Endothelial cell (in vitro differentiated cells): ENCODE results near the gene HTT. TPM values are rescaled to one million over a fixed set of nuclear protein-coding genes. Genes with fewer than 3 reads are reported as not detected.

Experiments used
- DNase-seq: peaks from one replicate; pipeline ENCODE4 v3.0.0; 2021; ENCODE audit warnings: low spot score
- H3K27ac Mint-ChIP-seq: one replicate; pipeline ENCODE4 v1.8.0; 2021; ENCODE audit warnings: mixed read lengths, inconsistent platforms; ENCODE audit not compliant: unreplicated experiment
- H3K27me3 Mint-ChIP-seq: one replicate; pipeline ENCODE4 v1.8.0; 2021; ENCODE audit warnings: mild to moderate bottlenecking, moderate library complexity, mixed read lengths, inconsistent platforms; ENCODE audit not compliant: unreplicated experiment
- H3K36me3 Mint-ChIP-seq: one replicate; pipeline ENCODE4 v1.8.0; 2021; ENCODE audit warnings: mild to moderate bottlenecking, low read depth, mixed read lengths, inconsistent platforms; ENCODE audit not compliant: unreplicated experiment
- H3K4me1 Mint-ChIP-seq: one replicate; pipeline ENCODE4 v1.8.0; 2021; ENCODE audit warnings: mild to moderate bottlenecking, mixed read lengths, inconsistent platforms; ENCODE audit not compliant: unreplicated experiment
- H3K4me3 Mint-ChIP-seq: one replicate; pipeline ENCODE4 v1.8.0; 2021; ENCODE audit warnings: mild to moderate bottlenecking, mixed read lengths, inconsistent platforms; ENCODE audit not compliant: unreplicated experiment
- H3K9me3 Mint-ChIP-seq: one replicate; pipeline ENCODE4 v1.8.0; 2021; ENCODE audit warnings: mixed read lengths, inconsistent platforms; ENCODE audit not compliant: unreplicated experiment
- CTCF ChIP-seq: fragments of 200-600 bp; sonication (generic); IDR thresholded peaks from one replicate; pipeline ENCODE4 v1.5.0; 2021; ENCODE audit warnings: antibody characterized with exemption; ENCODE audit not compliant: unreplicated experiment
- total RNA-seq: library from RNA; stranded (reverse); fragmentation: NEBNext Ultra II Directional; extraction: Animal tissue kit (Norgen Biotek cat#: 25700); gene quantifications from one replicate; pipeline ENCODE4 v1.2.1, GENCODE V29; 2021; ENCODE audit not compliant: unreplicated experiment

Gene HTT
- total RNA-seq, 1 donor from 2014 or later: 62.4 TPM

- Mint-ChIP-seq H3K4me1 (no peaks in the 10 kb centered on the region), H3K36me3 (no peaks in the 10 kb centered on the region), H3K27ac (peak overlapping the region; percentile 40), H3K9me3 (no peaks in the 10 kb centered on the region), H3K27me3 (no peaks in the 10 kb centered on the region), H3K4me3 (no peak overlapping the region)
- TF ChIP-seq CTCF: no peak
- DNase-seq: no peak
Observed at GRCh38 chr4:3256230-3257102, 182.0 kb downstream of the HTT start.

- no peak overlapping the region for H3K27ac Mint-ChIP-seq
- no peak for DNase-seq
- H3K36me3 Mint-ChIP-seq: no peaks in the 10 kb centered on the region
- peaks cover 2% of the 10 kb centered on the region for H3K27me3 Mint-ChIP-seq
- H3K4me1 Mint-ChIP-seq: no peaks in the 10 kb centered on the region
- H3K4me3 Mint-ChIP-seq: no peak overlapping the region
- H3K9me3 Mint-ChIP-seq: no peaks in the 10 kb centered on the region
- TF ChIP-seq CTCF: no peak
Observed at GRCh38 chr4:3257103-3257555, 182.6 kb downstream of the HTT start.

- no peak for TF ChIP-seq CTCF
- Mint-ChIP-seq H3K27ac (peak overlapping the region; percentile 41), H3K36me3 (no peaks in the 10 kb centered on the region), H3K4me1 (no peaks in the 10 kb centered on the region), H3K27me3 (peaks cover 2% of the 10 kb centered on the region), H3K4me3 (no peak overlapping the region), H3K9me3 (no peaks in the 10 kb centered on the region)
- no peak for DNase-seq
Observed at GRCh38 chr4:3257556-3258482, 183.3 kb downstream of the HTT start.

- TF ChIP-seq CTCF: no peak
- Mint-ChIP-seq H3K27me3 (peaks cover 4% of the 10 kb centered on the region), H3K4me1 (no peaks in the 10 kb centered on the region), H3K27ac (no peak overlapping the region), H3K4me3 (no peak overlapping the region), H3K9me3 (no peaks in the 10 kb centered on the region), H3K36me3 (no peaks in the 10 kb centered on the region)
- no peak for DNase-seq
Observed at GRCh38 chr4:3261411-3262207, 187.1 kb downstream of the HTT start.
